ENCODE measurements around the gene SNRPB. TPM values are rescaled to one million over a fixed set of nuclear protein-coding genes. Genes with fewer than 3 reads are reported as not detected.

SNRPB gene
- total and polyA plus RNA-seq, 2 of the 13 experiments (the other 11 are each of a cell fraction or from before 2014, with no cell fraction given), result 473 to 844 TPM

- TF ChIP-seq ELK4 (CRISPR knock-in tag; IDR thresholded peaks at IDR 0.05; ENCODE audit: borderline replicate concordance) (no peak), SIX1 (CRISPR knock-in tag; IDR thresholded peaks at IDR 0.05; ENCODE audit: borderline replicate concordance) (no peak), MIER3 (CRISPR knock-in tag; IDR thresholded peaks at IDR 0.05; ENCODE audit: borderline replicate concordance) (no peak), ZNF280D (CRISPR knock-in tag; IDR thresholded peaks at IDR 0.05) (no peak), ZGPAT (CRISPR knock-in tag; IDR thresholded peaks at IDR 0.05) (no peak), ZBTB49 (CRISPR knock-in tag; IDR thresholded peaks at IDR 0.05; ENCODE audit: borderline replicate concordance) (no peak), SRY (CRISPR knock-in tag; IDR thresholded peaks at IDR 0.05) (no peak), CSRNP2 (CRISPR knock-in tag; conservative IDR thresholded peaks at IDR 0.05; ENCODE audit: low read depth) (no peak), CEBPZ (IDR thresholded peaks at IDR 0.05; ENCODE audit: low read length) (no peak), ZNF607 (CRISPR knock-in tag; IDR thresholded peaks at IDR 0.05; ENCODE audit: borderline replicate concordance) (no peak), SP1 (IDR thresholded peaks at IDR 0.05) (no peak), SP1 (CRISPR knock-in tag; IDR thresholded peaks at IDR 0.05) (no peak)
These were observed 15.1 kb upstream of the SNRPB start (continued) for GRCh38 chr20:2485661-2486060.
